Measurements from ENCODE around the gene CACNA1D.

The CACNA1D gene

GRCh38 chr3:53673722-53674350 lies 179.4 kb downstream of the CACNA1D start:
- ChIA-PET POLR2A (no interaction called here), CTCF (interaction anchor here (1.2 to 1.7 kb wide), 3 partner anchors 23 to 36 kb away, joined by 3 to 4 read pairs (median 3); no protein-coding TSS in a partner anchor)
- DNase-seq (ENCODE audit: extremely low spot score): no peak
- no peak for TF ChIP-seq CTCF (IDR thresholded peaks at IDR 0.05; ENCODE audit: control extremely low read depth, extremely low read depth, low read depth, missing control alignments)

GRCh38 chr3:53674582-53674981 lies 180.2 kb downstream of the CACNA1D start:
- TF ChIP-seq CTCF (IDR thresholded peaks at IDR 0.05; ENCODE audit: control extremely low read depth, extremely low read depth, low read depth, missing control alignments): no peak
- no peak for DNase-seq (ENCODE audit: extremely low spot score)
- ChIA-PET POLR2A (no interaction called here), CTCF (interaction anchor here (1.7 kb wide), 1 partner anchor 22 kb away, joined by 4 read pairs; no protein-coding TSS in a partner anchor)

GRCh38 chr3:53675022-53675697 lies 180.7 kb downstream of the CACNA1D start:
- DNase-seq (ENCODE audit: extremely low spot score): no peak
- CTCF ChIA-PET: interaction anchor here (1.7 kb wide), 1 partner anchor 21 kb away, joined by 4 read pairs; no protein-coding TSS in a partner anchor
- TF ChIP-seq CTCF (IDR thresholded peaks at IDR 0.05; ENCODE audit: control extremely low read depth, extremely low read depth, low read depth, missing control alignments): no peak
- POLR2A ChIA-PET: no interaction called here

- POLR2A ChIA-PET: no interaction called here
- DNase-seq (ENCODE audit: extremely low spot score): no peak
- TF ChIP-seq CTCF (IDR thresholded peaks at IDR 0.05; ENCODE audit: control extremely low read depth, extremely low read depth, low read depth, missing control alignments): no peak
- CTCF ChIA-PET: no interaction called here
These were observed 181.5 kb downstream of the CACNA1D start for GRCh38 chr3:53675942-53676341.

- DNase-seq (ENCODE audit: extremely low spot score): no peak
- ChIA-PET POLR2A (no interaction called here), CTCF (interaction anchor here (0.9 to 1.3 kb wide), 2 partner anchors 10 to 12 kb away, joined by 3 to 6 read pairs; no protein-coding TSS in a partner anchor)
- TF ChIP-seq CTCF (IDR thresholded peaks at IDR 0.05; ENCODE audit: control extremely low read depth, extremely low read depth, low read depth, missing control alignments): peak; percentile 20
These were observed 183.0 kb downstream of the CACNA1D start for GRCh38 chr3:53677413-53677812.

- CTCF ChIA-PET: interaction anchor here (0.8 to 2.8 kb wide), 5 partner anchors 9 to 304 kb away, joined by 3 to 13 read pairs (median 4); no protein-coding TSS in a partner anchor
These were observed 185.6 kb downstream of the CACNA1D start for GRCh38 chr3:53680028-53680427.

More at GRCh38 chr3:53680028-53680427, 185.6 kb downstream of the CACNA1D start:
- no peak for TF ChIP-seq CTCF (IDR thresholded peaks at IDR 0.05; ENCODE audit: control extremely low read depth, extremely low read depth, low read depth, missing control alignments)
- POLR2A ChIA-PET: no interaction called here
- DNase-seq (ENCODE audit: extremely low spot score): no peak

All from GM10248 (cell line).